Measurements from ENCODE around the gene CCNB2. TPM values are rescaled to one million over a fixed set of nuclear protein-coding genes. Genes with fewer than 3 reads are reported as not detected.

CCNB2 gene
- total RNA-seq, 3 donors from 2014 or later = 3.0 to 29.3 (median 8.7) TPM

DNA sequence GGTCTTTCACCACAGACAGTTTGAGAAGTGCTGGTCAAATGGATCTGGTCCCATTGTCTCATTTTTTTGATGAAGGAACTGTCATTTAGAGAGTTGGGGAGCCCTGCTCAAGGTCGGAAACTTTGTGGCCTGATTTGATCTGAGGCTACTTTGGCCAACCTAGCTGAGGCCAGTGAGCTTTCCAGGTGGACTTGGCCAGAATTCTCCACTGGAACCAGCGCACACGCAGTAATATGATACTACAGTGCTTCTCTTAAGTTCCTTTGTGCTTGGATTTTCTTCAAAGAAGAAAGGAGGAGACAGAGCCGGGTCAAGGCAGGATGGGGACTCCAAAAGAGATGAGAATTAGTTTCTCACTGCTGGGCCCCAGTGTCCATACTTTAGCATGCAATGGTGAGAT, 50.5 kb downstream of the CCNB2 start:
- intact Hi-C loops (cut with DNase I, micrococcal nuclease) = no loop called here
- no peak for ATAC-seq
- no peak for DNase-seq
- TF ChIP-seq, protein P1, sequence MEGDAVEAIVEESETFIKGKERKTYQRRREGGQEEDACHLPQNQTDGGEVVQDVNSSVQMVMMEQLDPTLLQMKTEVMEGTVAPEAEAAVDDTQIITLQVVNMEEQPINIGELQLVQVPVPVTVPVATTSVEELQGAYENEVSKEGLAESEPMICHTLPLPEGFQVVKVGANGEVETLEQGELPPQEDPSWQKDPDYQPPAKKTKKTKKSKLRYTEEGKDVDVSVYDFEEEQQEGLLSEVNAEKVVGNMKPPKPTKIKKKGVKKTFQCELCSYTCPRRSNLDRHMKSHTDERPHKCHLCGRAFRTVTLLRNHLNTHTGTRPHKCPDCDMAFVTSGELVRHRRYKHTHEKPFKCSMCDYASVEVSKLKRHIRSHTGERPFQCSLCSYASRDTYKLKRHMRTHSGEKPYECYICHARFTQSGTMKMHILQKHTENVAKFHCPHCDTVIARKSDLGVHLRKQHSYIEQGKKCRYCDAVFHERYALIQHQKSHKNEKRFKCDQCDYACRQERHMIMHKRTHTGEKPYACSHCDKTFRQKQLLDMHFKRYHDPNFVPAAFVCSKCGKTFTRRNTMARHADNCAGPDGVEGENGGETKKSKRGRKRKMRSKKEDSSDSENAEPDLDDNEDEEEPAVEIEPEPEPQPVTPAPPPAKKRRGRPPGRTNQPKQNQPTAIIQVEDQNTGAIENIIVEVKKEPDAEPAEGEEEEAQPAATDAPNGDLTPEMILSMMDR (IDR thresholded peaks at IDR 0.05) = no peak
- no peaks in the 10 kb centered on the region for H3K9me3 ChIP-seq
- no peak overlapping the region for H3K4me3 ChIP-seq
- no peaks in the 10 kb centered on the region for H3K4me1 ChIP-seq (ENCODE audit: low read depth)
- no peaks in the 10 kb centered on the region for H3K36me3 ChIP-seq (ENCODE audit: low read depth)

DNA sequence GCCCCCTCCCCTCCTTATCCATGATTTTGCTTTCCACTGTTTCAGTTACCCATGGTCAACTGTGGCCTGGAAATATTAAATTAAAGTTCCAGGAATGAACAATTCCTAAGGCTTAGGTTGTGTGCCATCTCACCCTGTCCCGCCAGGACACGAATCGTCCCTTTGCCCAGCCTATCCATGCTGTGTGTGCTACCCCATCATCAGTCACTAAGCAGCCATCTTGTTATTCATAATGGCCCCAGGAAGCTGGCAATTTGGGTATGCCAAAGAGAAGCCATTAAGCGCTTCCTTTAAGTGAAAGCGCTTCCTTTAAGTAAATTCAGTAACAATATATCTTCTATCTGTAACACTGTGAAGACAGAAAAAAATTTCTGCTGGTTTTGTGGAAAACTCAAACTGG, 52.5 kb downstream of the CCNB2 start:
- Histone ChIP-seq H3K4me3 (no peak overlapping the region), H3K4me1 (ENCODE audit: low read depth) (no peaks in the 10 kb centered on the region), H3K9me3 (no peaks in the 10 kb centered on the region), H3K36me3 (ENCODE audit: low read depth) (no peaks in the 10 kb centered on the region)
- DNase-seq (no peak), ATAC-seq (no peak)
- intact Hi-C loops (cut with DNase I, micrococcal nuclease) = no loop called here
- TF ChIP-seq, protein P1 (IDR thresholded peaks at IDR 0.05) = no peak

DNA sequence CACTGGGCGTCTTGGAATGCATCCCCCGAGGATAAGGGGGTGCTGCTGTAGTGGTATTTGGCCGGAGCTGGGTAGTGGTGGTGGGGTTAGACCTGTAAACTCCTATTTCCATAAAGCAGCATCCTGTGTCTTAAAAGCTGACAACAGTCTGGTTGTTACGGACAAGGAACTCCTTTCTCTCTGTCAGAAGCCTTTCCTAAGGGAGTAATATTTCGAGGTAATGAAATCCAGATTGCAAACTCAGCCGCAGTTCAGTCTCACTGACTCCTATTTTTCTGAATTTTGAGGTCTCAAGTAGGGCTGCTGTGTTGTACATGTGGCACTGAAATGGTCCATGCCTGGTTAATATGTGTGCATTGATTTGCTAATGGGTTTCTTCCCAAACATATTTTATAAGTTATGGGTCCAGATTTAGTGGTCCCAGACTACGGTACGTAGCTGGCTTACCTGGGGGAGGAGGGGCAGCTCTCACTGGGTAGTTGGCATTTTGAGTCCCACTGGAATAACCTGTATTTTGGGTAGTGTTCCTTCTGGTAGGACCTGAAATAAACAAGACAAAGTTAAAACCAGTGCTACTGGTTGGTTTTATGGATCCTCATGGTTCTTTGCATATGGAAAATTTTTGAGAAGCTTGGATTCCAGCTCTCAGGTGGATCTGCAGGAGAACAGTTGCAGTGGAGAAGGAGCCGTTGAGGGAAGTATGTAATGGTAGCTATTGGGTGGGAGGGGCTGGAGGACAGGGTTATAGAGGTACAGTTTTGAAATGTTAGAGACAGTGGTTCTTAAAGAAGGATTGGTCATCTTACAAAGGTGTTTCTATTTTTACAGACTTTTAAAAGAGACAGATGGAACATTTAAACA, 53.1 kb downstream of the CCNB2 start:
- ATAC-seq = no peak
- TF ChIP-seq, protein P1 (IDR thresholded peaks at IDR 0.05) = no peak
- Histone ChIP-seq H3K9me3 (no peaks in the 10 kb centered on the region), H3K4me3 (no peak overlapping the region), H3K36me3 (ENCODE audit: low read depth) (no peaks in the 10 kb centered on the region), H3K4me1 (ENCODE audit: low read depth) (no peaks in the 10 kb centered on the region)
- intact Hi-C loops (cut with DNase I, micrococcal nuclease) = no loop called here
- no peak for DNase-seq

DNA sequence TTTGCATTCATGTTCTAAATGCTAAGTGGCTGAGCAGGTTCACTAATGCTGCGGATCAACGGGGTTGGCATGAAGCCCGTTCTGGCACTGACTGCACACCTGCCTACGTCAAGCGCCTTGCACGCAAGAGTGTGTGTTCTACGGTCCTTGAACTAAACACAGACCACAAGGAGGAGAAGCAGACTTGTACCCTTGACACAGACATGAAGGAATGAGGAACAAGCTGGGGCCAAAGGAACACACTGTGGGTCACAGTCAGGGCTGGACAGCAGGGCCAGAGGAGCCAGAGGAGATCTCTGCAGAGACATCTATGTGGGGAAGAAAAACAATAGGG, 53.7 kb downstream of the CCNB2 start:
- Histone ChIP-seq H3K36me3 (ENCODE audit: low read depth) (no peaks in the 10 kb centered on the region), H3K4me1 (ENCODE audit: low read depth) (no peaks in the 10 kb centered on the region), H3K4me3 (no peak overlapping the region), H3K9me3 (no peaks in the 10 kb centered on the region)
- intact Hi-C loops (cut with DNase I, micrococcal nuclease) = no loop called here
- no peak for DNase-seq
- TF ChIP-seq, protein P1 (IDR thresholded peaks at IDR 0.05) = no peak
- no peak for ATAC-seq

DNA sequence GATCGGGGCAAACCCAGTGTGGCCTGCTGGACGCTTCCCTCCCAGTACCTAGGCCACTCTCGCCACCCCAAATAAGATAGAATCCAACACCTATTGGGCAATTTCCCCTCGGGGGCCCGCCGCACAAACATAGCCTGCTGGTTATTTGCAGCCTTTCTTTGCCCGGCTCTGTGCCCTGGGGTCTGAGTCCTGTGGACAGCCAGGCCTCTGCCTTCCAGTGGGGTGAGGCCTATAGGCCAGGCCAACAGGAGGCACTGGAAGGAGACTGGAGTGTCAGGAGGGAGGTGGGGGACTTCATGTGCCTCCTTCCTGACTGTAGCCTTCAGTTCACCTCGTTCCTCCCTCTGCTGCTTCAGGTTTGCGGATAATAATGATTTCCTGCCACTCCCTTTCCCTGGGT, 54.3 kb downstream of the CCNB2 start:
- no peaks in the 10 kb centered on the region for H3K36me3 ChIP-seq (ENCODE audit: low read depth)
- no peaks in the 10 kb centered on the region for H3K9me3 ChIP-seq
- H3K4me1 ChIP-seq (ENCODE audit: low read depth) = no peaks in the 10 kb centered on the region
- ATAC-seq = no peak
- intact Hi-C loops (cut with DNase I, micrococcal nuclease) = no loop called here
- no peak for DNase-seq
- H3K4me3 ChIP-seq = no peak overlapping the region
- TF ChIP-seq, protein P1 (IDR thresholded peaks at IDR 0.05) = no peak

All from mucosa of descending colon (tissue), 3 donors.